ENCODE data around the gene PRDM15.

Gene PRDM15

GRCh38 chr21:41864311-41865001 lies 14.7 kb downstream of the PRDM15 start:
- no peak for DNase-seq (ENCODE audit: low spot score)

- no peak for DNase-seq (ENCODE audit: low spot score)
Observed at GRCh38 chr21:41863439-41863740, 15.8 kb downstream of the PRDM15 start.

- DNase-seq (ENCODE audit: low spot score), result no peak
Observed at GRCh38 chr21:41861987-41862386, 17.2 kb downstream of the PRDM15 start.

- DNase-seq (ENCODE audit: low spot score), result no peak
Observed at GRCh38 chr21:41861255-41861654, 17.9 kb downstream of the PRDM15 start.

GRCh38 chr21:41859297-41859980 lies 19.7 kb downstream of the PRDM15 start:
- no peak for DNase-seq (ENCODE audit: low spot score)

GRCh38 chr21:41858466-41859296 lies 20.5 kb downstream of the PRDM15 start:
- no peak for DNase-seq (ENCODE audit: low spot score)

- DNase-seq (ENCODE audit: low spot score), result no peak
Observed at GRCh38 chr21:41857771-41858300, 21.3 kb downstream of the PRDM15 start.

- no peak for DNase-seq (ENCODE audit: low spot score)
Observed at GRCh38 chr21:41856572-41856971, 22.6 kb downstream of the PRDM15 start.

GRCh38 chr21:41854426-41854995 lies 24.6 kb downstream of the PRDM15 start:
- no peak for DNase-seq (ENCODE audit: low spot score)

GRCh38 chr21:41852929-41853320 lies 26.2 kb downstream of the PRDM15 start:
- DNase-seq (ENCODE audit: low spot score), result no peak

GRCh38 chr21:41852151-41852928 lies 26.8 kb downstream of the PRDM15 start:
- DNase-seq (ENCODE audit: low spot score), result no peak

- no peak for DNase-seq (ENCODE audit: low spot score)
Observed at GRCh38 chr21:41851090-41851790, 27.9 kb downstream of the PRDM15 start.

- no peak for DNase-seq (ENCODE audit: low spot score)
Observed at GRCh38 chr21:41850085-41850484, 29.1 kb downstream of the PRDM15 start.

GRCh38 chr21:41848958-41849580 lies 30.1 kb downstream of the PRDM15 start:
- DNase-seq (ENCODE audit: low spot score), result no peak

- DNase-seq (ENCODE audit: low spot score), result no peak
Observed at GRCh38 chr21:41848533-41848932, 30.6 kb downstream of the PRDM15 start.

- DNase-seq (ENCODE audit: low spot score), result peak; percentile 4
Observed at GRCh38 chr21:41847066-41847804, 31.9 kb downstream of the PRDM15 start.

GRCh38 chr21:41846536-41846935 lies 32.6 kb downstream of the PRDM15 start:
- DNase-seq (ENCODE audit: low spot score), result no peak

GRCh38 chr21:41846033-41846317 lies 33.2 kb downstream of the PRDM15 start:
- DNase-seq (ENCODE audit: low spot score), result no peak

GRCh38 chr21:41845310-41846032 lies 33.7 kb downstream of the PRDM15 start:
- DNase-seq (ENCODE audit: low spot score), result no peak

Measured in RKO (cell line).